NCI-H82 (cell line): ENCODE data around the gene TTYH1.
"Not testable (repeated sequence)": the region's sequence is repeated elsewhere in the genome, so short reads cannot be mapped to it uniquely, and the experiment has no call there.

Experiments
- DNase-seq: peaks from one replicate; lab custom pipeline; 2025; lab: John Stamatoyannopoulos, UW

The TTYH1 gene

GRCh38 chr19:54444737-54445136 lies 29.5 kb downstream of the TTYH1 start:
- DNase-seq = no peak

- not testable (repeated sequence) for DNase-seq
Observed at GRCh38 chr19:54446349-54446748, 31.1 kb downstream of the TTYH1 start.

GRCh38 chr19:54448040-54448773 lies 32.9 kb downstream of the TTYH1 start:
- DNase-seq = peak; percentile 79

GRCh38 chr19:54448774-54449700 lies 33.8 kb downstream of the TTYH1 start, which contains the start of gene LENG8:
Gene LENG8, plus strand, starts transcription at chr19:54449199. Its CDS starts 2,146 bp downstream, at chr19:54451345.
- DNase-seq = peak; percentile 97

GRCh38 chr19:54449701-54450069 lies 34.4 kb downstream of the TTYH1 start:
- peak; percentile 55 for DNase-seq

- DNase-seq = no peak
Observed at GRCh38 chr19:54451331-54451871, 36.1 kb downstream of the TTYH1 start.

GRCh38 chr19:54451997-54452396 lies 36.7 kb downstream of the TTYH1 start:
- no peak for DNase-seq

- no peak for DNase-seq
Observed at GRCh38 chr19:54452626-54453025, 37.4 kb downstream of the TTYH1 start.

- no peak for DNase-seq
Observed at GRCh38 chr19:54453921-54454780, 38.9 kb downstream of the TTYH1 start.

- DNase-seq = no peak
Observed at GRCh38 chr19:54454781-54455675, 39.8 kb downstream of the TTYH1 start.

GRCh38 chr19:54455786-54456422 lies 40.6 kb downstream of the TTYH1 start:
- no peak for DNase-seq

- DNase-seq = no peak
Observed at GRCh38 chr19:54456423-54457373, 41.4 kb downstream of the TTYH1 start.

GRCh38 chr19:54457773-54458647 lies 42.7 kb downstream of the TTYH1 start:
- no peak for DNase-seq

GRCh38 chr19:54458648-54459281 lies 43.5 kb downstream of the TTYH1 start:
- DNase-seq = no peak

- DNase-seq = no peak
Observed at GRCh38 chr19:54459282-54460229, 44.3 kb downstream of the TTYH1 start.

- no peak for DNase-seq
Observed at GRCh38 chr19:54460230-54461005, 45.2 kb downstream of the TTYH1 start.
